GM23338 (cell line): ENCODE results near the gene TRIM14.

Experiments used
- CTCF ChIP-seq, 2 experiments: fragments of 200-600 bp in 1 of 2; sonication (generic) in 1 of 2; conservative IDR thresholded peaks; 2 replicates each; pipeline versions ENCODE4 v1.5.1 to v1.6.1; 2016 to 2017; ENCODE audit warnings: antibody characterized with exemption in 2 of 2, low read depth in 2 of 2, mild to moderate bottlenecking in 2 of 2, moderate library complexity in 1 of 2
- ETS1 ChIP-seq: IDR thresholded peaks from 2 replicates; pipeline ENCODE4 v1.6.1; 2016; ENCODE audit warnings: antibody characterized with exemption
- EZH2 ChIP-seq: fragments of 200-600 bp; sonication (generic); IDR thresholded peaks from one replicate; pipeline ENCODE4 v1.8.0; 2017; ENCODE audit warnings: antibody characterized with exemption, mild to moderate bottlenecking, low read depth; ENCODE audit not compliant: unreplicated experiment
- EZH2phosphoT487 ChIP-seq: fragments of 200-600 bp; sonication (generic); IDR thresholded peaks from one replicate; pipeline ENCODE4 v1.8.1; 2018; ENCODE audit warnings: antibody characterized with exemption; ENCODE audit not compliant: unreplicated experiment
- NANOG ChIP-seq: IDR thresholded peaks from 2 replicates; pipeline ENCODE4 v1.6.1; 2016; ENCODE audit warnings: antibody characterized with exemption, borderline replicate concordance
- ZNF331 ChIP-seq: fragments of 250-450 bp; sonication (Bioruptor Pico); IDR thresholded peaks from 2 replicates; pipeline ENCODE4 v1.5.0; 2020; ENCODE audit warnings: low read depth, mild to moderate bottlenecking, moderate library complexity

- TF ChIP-seq CTCF (conservative IDR thresholded peaks at IDR 0.05; ENCODE audit: low read depth in 2 of 2) (no peak), ZNF331 (CRISPR knock-in tag) (no peak), EZH2phosphoT487 (no peak), ETS1 (no peak), EZH2 (no peak), NANOG (no peak)
Observed at GRCh38 chr9:98144076-98144475, 25.1 kb upstream of the TRIM14 start.
